Activated naive CD8-positive, alpha-beta T cell treated with anti-CD3 and anti-CD28 coated beads, Interleukin-2, amount 50 U/mL, for 16 hours (primary cell): ENCODE data around the gene WLS.

Experiments used
- DNase-seq: peaks from one replicate; pipeline ENCODE4 v3.0.0-alpha.2; 2020; ENCODE audit warnings: low read depth, low spot score

WLS gene

DNA sequence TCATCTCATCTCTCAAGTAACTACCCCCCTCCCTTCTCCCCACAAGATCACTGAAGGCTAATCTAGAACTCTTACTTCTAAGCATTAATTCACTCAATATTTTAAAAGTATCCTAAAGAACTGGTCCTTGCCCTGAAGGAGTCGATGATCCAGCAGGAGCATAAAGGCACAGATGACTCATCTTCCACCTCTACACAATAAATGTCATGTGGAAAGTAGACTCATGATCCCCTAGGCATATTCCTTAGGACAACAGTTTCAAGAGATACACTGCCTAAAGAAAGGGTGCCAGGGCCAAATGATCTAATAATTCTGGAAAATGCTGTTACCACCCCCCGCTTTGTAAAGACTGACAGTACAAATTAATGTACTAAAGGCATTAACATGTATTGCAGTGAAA lies 96.1 kb downstream of the WLS start:
- DNase-seq = no peak

DNA sequence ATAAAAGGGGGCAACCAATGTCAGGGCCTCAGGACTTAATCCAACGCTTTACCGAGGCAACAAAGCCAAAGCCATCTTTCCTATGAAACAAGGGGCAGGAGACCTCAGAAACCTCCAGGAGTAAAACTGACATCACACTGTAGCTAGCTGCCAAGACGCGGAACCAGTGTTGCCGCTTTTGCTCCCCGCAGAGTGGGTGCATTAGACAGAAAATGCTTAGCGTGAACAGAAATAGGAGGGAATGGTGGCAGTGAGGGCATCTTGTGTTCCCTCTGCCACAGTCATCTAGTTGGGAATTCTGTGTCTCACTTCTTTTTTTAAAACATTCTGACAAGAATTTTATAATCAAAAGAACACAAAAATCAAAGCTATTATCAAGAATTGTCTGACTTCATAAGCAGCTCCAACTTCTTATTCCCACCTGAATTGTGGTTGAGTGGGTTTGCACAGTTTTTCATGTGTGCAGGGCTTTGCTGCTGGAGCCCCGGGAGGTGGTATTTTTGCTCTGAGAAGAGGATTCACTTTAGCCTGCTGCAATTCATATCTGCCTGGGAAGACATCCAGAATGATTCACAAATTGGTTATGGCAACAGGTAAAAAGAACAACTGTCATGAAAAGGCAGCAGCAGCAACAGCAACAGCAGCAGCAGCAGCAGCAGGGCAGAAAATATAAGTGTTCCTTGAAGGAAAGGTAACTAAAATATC lies 99.7 kb downstream of the WLS start:
- DNase-seq = no peak

DNA sequence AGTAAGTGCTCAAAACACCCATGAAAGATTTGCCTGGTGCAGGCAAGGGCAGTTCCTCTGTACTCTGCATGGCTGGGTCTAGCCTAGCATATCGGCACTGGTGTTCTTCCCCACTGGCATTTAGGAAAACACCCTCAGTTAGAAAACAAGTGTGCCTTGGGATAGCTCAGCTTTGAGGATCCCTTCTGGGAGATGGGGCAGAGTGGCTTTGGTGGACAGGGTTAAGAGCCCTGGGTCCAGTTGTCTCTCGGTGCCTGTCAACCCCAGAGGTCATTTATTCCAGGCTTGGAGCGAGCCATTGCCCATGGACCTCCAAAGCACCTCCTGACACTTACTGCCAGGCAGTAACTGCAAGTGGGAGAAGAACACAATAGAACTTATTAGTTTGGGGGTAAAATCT lies 101.1 kb downstream of the WLS start:
- DNase-seq = no peak

DNA sequence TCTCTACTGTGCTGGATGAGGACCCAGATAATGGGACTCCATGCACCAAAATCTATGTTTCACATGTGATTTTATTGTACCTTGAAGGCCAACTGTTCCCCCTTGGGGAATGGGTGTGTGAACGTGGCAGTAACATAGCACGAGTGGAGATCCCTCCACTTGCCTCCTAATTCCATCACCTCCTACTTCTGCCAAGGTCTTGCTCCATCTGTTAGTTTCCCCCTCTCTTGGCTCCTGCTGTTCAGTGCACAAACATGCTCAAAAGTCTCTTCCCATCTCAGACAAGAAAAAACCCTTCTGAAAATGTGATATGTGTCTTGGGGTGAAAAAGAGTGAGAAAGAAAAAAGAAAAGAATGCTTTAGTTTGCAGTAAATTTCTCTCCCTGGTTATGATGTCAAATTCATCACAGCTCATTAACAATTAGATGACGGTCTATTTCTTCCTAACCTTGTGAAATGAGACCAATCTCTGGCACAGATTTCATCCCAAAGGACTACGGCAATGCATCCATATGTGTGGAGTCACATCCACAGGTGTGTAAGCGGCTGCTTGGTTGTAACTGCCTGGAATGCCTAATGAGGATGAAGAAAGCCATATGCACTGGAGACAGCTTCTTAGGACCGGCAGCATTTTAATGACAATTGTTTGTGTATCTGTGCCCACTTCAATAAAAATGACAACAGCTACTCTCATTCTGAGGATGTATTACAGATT lies 102.6 kb downstream of the WLS start:
- DNase-seq = no peak

DNA sequence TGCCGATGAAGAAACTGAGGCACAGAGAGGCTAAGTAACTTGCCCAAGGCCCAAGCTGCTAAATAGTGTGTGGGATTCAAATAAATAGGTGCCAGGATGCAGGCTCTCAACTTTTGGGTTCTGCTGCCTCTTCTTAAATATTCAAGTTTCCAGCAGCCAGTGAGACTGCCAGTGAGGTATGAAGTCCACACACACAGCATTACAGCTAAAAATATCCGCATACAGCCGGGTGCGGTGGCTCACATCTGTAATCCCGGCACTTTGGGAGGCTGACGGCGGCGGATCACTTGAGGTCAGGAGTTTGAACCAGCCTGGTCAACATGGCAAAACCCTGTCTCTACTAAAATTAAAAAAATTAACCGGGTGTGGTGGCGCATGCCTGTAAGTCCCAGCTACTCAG lies 103.5 kb downstream of the WLS start:
- no peak for DNase-seq

DNA sequence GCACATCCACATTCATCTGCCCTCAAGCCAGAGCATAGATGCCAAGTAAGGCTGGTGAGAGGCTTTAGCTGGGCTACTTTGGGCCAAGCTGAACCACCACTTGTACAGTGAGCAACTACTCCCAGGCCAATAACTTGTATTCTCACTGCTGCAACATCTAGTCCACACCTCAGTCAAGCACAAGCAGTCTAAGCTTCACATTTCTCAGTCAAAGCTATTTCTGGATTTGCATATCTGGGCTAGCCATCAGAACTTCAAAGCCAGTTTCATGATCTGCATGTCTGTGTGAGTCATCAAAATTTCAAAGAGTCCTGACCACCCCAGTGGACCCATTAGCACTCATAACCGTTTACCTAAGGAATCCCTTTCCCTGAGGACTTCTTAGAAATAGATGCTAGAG lies 104.2 kb downstream of the WLS start:
- no peak for DNase-seq

DNA sequence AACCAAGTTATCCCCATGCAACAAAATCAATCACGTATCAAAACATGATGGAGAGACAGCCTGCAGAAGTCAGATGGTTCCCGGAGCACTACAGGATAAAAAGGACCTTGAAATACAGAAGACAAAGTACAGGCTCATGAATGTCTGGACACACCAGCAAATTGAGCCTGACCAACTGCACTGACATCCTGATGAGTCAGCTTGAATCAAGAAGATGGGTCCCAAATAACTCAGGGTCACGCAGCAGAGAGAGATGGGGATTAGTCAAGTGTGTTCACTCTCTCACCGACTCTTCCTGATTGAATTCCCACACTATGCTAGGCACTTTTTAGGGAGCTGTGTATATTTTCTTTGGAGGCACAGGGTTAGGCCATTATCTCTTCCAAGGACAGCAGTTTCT lies 110.8 kb downstream of the WLS start:
- no peak for DNase-seq

DNA sequence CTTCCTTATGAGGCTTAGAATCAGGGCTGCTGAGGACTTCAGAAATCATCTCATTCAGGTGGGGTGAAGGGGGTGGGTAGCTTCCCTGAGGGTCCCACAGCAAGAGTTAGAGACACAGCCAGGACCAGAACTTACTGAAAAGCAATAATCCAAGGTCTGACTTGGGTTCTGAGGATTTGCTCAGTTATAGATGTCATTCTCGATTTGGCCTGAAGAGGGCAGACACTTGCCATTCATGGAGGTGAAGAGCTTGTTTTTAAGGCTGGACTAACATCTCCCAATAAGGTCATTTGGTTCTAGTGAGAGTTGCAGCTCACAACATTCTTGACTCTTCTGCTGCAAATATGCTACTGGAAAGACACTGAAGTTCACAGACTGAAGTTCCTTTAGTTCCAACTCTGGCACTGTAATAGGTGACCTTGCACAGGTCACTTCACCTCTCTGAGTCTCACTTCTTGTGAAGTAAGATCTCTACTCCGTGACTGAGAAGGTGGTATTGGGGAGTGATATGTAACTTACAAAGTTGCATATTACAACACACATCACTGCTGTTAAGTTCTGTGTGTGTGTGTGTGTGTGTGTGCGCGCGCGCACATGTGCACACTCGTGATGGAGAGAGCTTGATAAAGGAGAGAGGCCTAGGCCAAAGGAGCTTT lies 112.1 kb downstream of the WLS start:
- DNase-seq = no peak

DNA sequence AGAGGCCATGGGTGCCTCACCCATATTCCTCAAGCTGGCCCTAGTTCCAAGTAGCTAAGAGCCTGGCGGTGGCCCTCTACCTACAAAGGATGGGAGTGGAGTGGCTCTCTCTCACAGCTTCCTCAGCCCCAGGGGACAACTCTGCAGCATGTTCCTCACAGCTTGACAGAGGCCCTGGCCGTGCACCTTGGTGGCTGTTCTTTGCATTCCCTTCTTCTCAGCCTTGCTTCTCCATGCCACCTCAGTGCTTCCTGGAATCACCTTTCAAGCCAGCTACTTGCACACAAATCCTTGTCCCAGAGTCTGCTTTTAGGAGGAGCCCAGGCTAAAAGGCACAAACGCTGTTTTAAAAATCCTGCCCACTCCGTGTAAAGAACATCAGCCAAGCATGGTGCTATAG lies 112.9 kb downstream of the WLS start:
- DNase-seq = no peak

DNA sequence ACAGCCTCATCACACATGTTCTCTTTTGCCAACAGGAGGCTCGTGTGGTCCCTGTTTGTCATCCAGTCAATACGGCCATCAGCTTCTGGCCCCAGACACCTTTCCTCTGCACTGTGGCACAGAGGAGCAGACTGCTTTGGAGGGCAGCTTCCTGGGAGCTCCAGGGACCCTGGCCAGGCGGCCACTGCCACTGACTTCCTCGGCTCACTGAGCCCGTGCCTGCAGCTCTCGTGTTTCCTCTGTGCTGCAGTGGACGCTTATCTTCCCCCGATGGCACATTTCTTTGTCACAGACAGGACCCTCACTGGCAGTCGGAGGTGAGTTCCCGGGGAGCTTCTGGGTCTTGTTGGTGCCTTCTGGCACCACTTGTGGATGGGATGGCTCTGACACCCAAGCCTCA lies 114.9 kb downstream of the WLS start:
- DNase-seq = no peak

DNA sequence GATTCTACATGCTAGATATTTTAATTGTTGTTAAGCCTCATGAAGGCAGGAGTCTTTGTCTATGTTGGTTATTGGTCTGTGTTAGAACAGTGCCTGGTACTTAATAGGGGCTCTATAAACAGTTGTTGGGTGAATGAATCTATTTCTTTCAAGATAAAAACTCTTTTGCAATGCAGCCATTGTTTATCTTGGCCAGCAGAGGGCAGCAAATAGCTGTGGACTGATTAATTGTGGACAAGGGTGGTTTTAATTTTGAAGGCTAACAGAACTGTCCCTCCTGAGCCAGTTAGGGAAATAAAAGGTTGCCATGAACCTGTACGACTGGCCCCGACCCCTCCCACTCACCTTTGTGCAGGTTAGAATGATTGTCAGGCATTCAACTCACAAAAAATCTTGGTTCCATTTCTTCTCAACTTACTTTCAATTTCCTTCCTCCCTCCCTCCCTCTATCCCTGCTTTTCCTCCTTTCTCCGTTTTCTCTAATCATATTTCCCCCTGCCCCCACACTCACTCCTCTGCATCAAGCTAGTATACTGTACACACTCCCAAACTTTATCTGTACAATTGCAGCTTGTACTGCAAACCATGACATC lies 115.6 kb downstream of the WLS start:
- DNase-seq = no peak

DNA sequence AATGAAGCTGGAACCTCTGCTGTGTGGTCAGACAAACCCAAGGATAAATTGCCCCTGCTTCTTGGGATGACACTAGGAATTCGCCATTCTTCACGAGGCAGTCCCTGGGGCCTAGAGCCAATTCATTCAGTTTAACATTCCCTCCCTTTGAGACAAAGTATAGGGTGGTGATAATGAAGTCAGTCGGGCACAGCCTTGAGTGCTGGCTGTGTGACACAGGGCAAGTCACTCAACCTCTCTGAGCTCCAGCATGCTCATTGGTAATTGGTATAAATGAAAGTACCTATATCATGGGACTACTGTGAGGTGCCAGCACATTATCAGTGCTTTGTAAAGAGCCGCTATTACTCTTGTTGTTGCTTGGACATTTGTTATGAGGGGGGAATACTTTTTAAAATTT lies 117.0 kb downstream of the WLS start:
- no peak for DNase-seq

DNA sequence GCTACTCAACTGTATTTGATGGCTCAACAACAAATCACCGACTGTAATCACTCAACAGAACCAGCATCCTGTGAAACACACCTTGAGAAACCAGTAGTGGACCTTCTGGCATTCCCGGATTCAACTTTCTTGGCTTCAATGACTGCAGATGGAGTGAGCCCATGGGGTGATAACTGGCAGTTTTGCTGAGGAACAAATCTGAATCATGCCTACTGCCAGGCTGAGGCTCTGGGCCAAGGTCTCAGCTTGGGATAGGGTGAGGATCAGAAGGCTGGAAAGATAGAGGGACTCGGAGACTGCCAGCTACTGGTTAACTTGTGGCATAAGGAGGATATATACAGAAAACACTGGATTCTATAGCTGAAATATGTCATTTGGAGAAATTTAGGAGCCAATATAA lies 118.4 kb downstream of the WLS start:
- no peak for DNase-seq

DNA sequence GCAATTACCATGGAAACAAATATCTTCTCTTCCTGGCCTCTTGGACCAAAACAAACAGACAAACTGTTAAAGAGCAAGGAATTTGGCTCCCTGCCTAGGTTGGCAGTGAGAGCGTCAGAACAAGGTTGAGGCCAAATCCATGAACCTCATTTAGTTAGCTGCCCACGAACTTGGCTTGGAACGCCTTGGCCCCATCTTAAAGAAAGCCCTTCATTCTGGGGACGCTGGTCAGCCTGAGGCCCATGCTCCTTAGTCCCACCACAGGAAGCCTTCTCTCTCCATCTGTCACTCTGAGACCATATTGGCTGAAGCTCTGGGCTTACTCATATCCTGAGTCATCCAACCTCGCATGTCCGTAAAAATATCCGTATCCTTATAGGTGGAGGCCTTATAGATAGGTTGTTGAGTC lies 119.5 kb downstream of the WLS start:
- DNase-seq = no peak

DNA sequence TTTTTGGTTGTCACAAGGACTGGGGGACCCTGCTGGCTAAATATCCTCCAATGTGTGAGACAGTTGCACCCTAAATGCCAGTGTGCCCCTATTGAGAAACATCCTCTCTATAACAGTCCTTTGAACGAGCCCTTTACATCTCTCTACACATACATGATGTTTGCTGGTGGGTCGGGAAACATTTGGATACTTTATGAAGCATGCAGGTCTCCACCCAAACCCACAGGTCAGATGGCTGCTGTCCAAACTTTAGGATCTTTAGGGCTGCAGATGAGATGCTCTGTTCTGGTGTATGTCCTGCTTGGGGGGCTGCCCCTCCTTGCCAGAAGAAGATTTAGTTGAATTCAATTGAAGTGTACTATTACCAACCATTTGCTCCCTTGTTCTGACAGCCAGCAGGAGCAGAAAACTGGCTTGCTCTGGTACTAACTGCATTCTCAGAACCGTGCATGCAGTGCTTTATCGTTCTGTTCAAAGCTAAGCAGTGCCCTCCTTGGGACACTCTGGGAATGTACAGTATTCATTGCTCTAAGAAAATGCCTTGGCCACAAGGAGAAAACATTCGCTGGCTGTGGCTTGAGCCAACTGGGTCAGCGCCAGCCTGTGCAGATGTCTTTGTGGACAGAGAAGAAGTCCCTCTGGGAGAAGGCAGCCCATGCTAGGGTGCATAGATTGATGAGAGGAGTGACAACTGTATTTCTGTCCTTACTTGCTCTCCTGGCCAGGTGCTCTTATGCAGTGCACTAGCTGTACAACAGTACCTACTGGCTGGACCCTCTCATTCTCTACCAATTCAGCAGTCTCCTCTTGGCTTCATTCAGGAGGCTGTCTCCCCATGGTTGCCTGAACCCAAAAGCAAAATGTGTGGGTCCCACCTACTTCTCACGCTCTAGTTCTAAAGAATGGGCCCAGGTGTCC lies 120.5 kb downstream of the WLS start:
- no peak for DNase-seq

DNA sequence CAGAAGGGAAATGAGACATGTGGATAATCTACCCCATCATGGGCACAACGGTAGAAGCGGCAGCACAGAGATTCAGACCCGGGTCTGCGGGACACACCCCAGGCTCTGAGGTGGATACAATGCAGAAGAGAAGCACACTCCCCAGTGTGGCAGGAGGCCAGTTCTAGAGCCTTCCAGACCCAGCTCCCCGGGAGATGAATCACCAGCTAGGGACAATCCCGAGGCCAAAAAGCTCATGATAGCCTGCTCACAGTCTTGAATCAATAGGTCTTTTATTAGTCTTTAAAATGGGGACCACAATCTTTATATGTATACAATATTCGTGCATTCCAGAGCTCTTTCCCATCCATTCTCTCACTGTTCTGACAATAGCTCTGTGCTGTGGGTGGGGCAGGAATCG lies 124.6 kb downstream of the WLS start:
- no peak for DNase-seq

DNA sequence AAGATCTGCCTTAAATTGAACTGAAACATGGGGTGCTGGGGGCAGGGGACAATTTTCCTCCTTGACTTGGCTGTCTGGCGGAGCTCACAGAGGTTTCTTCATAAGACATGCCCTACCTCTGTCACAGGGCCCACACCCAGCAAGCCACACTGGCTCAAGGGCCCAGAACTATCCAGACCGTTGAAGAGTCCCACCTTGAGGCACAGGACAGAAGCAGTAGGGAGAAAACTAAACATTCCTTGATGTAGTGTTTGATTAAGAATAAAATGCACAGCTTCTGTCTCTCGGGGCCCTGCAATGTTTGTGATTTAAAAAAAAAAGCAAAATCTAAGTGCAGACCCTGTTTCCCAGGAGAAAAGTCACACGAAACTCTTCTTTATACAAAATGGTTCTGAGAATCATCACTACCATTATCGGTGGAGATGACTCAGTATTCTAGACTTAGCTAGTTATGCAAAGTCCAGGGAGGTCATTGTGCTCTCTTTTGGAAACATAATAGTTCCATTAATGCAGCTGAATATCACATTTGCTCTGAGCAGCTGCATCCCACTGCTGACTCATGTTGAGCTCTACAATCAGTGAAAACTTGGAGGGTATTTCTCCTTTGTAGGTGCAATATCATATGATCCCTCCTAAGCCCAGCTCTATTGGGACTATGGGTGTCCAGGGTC lies 128.3 kb downstream of the WLS start:
- DNase-seq = no peak

DNA sequence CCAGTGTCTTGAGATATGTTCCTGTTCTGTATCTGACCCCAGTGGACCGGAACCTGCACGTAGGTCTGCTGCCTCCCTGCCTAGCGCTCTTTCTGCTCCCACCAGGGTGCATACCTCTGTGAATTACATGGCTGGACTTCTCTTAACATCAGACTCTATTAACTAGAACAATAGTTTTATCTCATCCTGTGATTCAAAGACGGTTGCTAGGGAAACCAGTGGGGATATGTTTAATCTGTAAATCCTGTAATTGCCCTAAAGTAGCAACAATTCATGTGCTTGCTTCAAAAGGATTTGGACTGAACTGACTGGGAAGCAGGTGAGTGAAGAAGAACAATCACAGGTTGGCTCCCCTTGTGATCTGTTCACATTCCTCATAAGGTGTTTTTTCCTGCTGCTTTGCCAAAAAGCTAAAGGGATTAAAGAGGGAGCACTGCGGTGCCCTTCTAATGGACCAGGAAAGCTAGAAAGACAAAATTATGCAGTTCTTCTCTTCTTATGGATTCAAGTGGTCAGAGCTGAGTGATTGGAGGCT lies 129.2 kb downstream of the WLS start:
- no peak for DNase-seq

DNA sequence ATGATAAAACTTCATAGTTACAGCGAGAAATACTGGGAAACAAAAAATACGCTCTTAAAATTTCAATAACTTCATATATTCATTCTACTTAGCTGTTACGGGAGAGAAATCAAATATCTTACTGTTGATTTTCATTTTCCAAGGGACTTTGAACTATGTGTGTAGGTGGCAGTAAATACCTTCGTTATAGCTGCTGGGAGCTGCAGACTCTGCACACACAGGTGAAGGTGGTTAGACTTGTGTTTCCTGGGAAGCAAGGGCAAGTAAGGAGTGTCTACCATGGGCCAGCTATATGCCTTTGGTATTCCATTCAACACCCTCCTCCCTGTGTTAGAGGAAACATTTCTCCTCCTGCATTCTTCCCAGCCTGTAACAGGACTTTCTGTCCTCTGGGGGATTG lies 130.5 kb downstream of the WLS start:
- DNase-seq = no peak

DNA sequence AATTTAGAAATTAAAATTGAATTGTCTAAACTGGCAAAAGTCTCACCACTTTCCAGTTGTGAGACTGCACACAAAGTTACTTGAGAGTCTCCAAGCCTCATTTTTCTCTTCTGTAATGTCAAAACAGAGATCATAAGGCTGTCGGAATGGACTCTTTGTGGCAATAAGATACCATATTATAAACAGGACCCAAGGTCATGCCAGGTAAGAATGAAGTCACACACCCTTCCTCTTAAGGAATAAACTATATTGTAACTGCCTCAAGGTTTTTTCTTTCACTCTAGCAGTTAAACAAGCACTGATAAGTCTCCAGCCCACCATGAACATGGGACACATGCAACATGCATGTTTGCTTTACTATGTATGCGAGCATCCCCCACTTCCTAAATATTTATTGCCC lies 131.8 kb downstream of the WLS start:
- no peak for DNase-seq

DNA sequence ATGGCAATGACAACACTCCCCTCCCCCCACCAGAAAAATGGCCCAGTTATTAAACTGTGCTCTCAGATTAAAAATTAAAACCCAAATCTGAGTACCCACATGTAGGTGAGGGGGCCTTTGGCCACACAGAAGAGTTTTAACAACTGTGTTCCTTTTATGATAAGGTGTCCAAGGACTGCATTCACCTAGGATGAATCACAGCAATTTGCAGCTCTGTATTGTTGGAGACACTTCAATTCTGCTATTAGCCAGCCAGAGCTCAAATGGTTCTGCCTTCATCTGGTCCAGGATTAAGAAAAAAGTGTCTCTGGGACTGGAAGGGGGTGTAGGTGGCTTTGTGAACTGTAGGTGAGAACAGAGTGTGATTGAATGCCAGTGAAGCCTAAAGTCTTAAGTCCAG lies 138.6 kb downstream of the WLS start:
- DNase-seq = no peak
